CD4-positive, alpha-beta T cell (primary cell): ENCODE results near the gene ADAT3. TPM values are rescaled to one million over a fixed set of nuclear protein-coding genes. Genes with fewer than 3 reads are reported as not detected.

Experiments
- ATAC-seq: fragments of 200-7000 bp; cut with Tn5 transposase; one replicate; pipeline ENCODE4 v1.10.0; 2022; ENCODE audit warnings: mild to moderate bottlenecking; ENCODE audit not compliant: poor library complexity
- CTCF ChIA-PET: fragments of 350-600 bp; sonication (Branson Sonifier 250); formaldehyde crosslinking; loops from one replicate; lab custom pipeline; 2021; ENCODE audit warnings: antibody characterized with exemption, inconsistent platforms; lab: Charles Lee
- POLR2A ChIA-PET: fragments of 350-600 bp; sonication (Branson Sonifier 250); formaldehyde crosslinking; loops from one replicate; lab custom pipeline; 2021; ENCODE audit warnings: antibody characterized with exemption, inconsistent platforms; lab: Charles Lee
- DNase-seq, 14 experiments: peaks; one replicate each; pipeline ENCODE4 v3.0.0-alpha.2; 2013 to 2020; ENCODE audit warnings: mixed read lengths in 2 of 14
- H3K27ac ChIP-seq, 2 donors: one replicate each; pipeline versions ENCODE4 v1.5.1 to v1.7.0; 2013; ENCODE audit warnings: low read length in 2 of 2, low read depth in 1 of 2, mild to moderate bottlenecking in 1 of 2
- H3K27me3 ChIP-seq, 2 experiments: 1 replicate in 1 of 2; 2 replicates in 1 of 2; pipeline versions ENCODE4 v1.6.1 to v1.7.0; 2013; ENCODE audit warnings: low read length in 2 of 2, control low read depth in 1 of 2, mild to moderate bottlenecking in 1 of 2, moderate library complexity in 1 of 2; ENCODE audit not compliant: insufficient read depth in 2 of 2, control insufficient read depth in 1 of 2
- H3K36me3 ChIP-seq: one replicate; pipeline ENCODE4 v1.6.1; 2013; ENCODE audit warnings: low read length, control low read depth; ENCODE audit not compliant: insufficient read depth
- H3K4me1 ChIP-seq: one replicate; pipeline ENCODE4 v1.6.1; 2013; ENCODE audit warnings: low read length, control low read depth; ENCODE audit not compliant: insufficient read depth
- H3K4me3 ChIP-seq: one replicate; pipeline ENCODE4 v1.5.1; 2013; ENCODE audit warnings: mild to moderate bottlenecking, low read length, moderate library complexity
- H3K9me3 ChIP-seq, 2 experiments: 1 replicate in 1 of 2; 2 replicates in 1 of 2; pipeline versions ENCODE4 v1.6.1 to v1.7.0; 2013; ENCODE audit warnings: low read length in 2 of 2, mild to moderate bottlenecking in 2 of 2, control low read depth in 1 of 2, moderate library complexity in 1 of 2; ENCODE audit not compliant: control insufficient read depth in 1 of 2, insufficient read depth in 1 of 2
- H3K27ac Mint-ChIP-seq: one replicate; pipeline ENCODE4 v1.8.0; 2020; ENCODE audit warnings: mixed read lengths
- H3K27me3 Mint-ChIP-seq: one replicate; pipeline ENCODE4 v1.8.0; 2021; ENCODE audit warnings: mixed read lengths
- H3K36me3 Mint-ChIP-seq: one replicate; pipeline ENCODE4 v1.8.0; 2021; ENCODE audit warnings: low read depth, mixed read lengths
- H3K4me1 Mint-ChIP-seq: one replicate; pipeline ENCODE4 v1.8.0; 2021; ENCODE audit warnings: low read depth, mixed read lengths
- H3K4me3 Mint-ChIP-seq: one replicate; pipeline ENCODE4 v1.8.0; 2020; ENCODE audit warnings: mild to moderate bottlenecking, mixed read lengths
- H3K9me3 Mint-ChIP-seq: one replicate; pipeline ENCODE4 v1.8.0; 2020; ENCODE audit warnings: mixed read lengths
- CTCF ChIP-seq: fragments of 200-600 bp; IDR thresholded peaks from one replicate; pipeline ENCODE4 v1.8.0; 2022; ENCODE audit warnings: antibody characterized with exemption, mild to moderate bottlenecking
- intact Hi-C, 2 experiments: fragments of 100-400 bp; cut with DNase I in 1 of 2; cut with micrococcal nuclease in 1 of 2; formaldehyde crosslinking; loops; one replicate each; pipeline versions ENCODE4 v1.15.1 to v1.9.0; 2023 to 2025; cut with DNase I, micrococcal nuclease
- total RNA-seq, 174 experiments: library from RNA in 2 of 174; stranded (reverse) in 2 of 174; gene quantifications; one replicate each; pipeline ENCODE4 v1.2.3 and lab custom pipeline; 2021 to 2026

The ADAT3 gene
- total RNA-seq, 2 experiments from 2014 or later, result 7.9 to 8.2 TPM

- no peak overlapping the region for H3K4me3 ChIP-seq
- ATAC-seq, result no peak
- peaks cover 40% of the 10 kb centered on the region for H3K4me1 ChIP-seq
- H3K27me3 ChIP-seq, result no peaks in the 10 kb centered on the region
- POLR2A ChIA-PET, result interaction anchor here (0.6 to 3.6 kb wide), 2 partner anchors 11 to 184 kb away, joined by 3 to 29 read pairs; partner anchors contain the start of gene ABHD17A
- H3K27ac Mint-ChIP-seq, result peak overlapping the region; percentile 88
- CTCF ChIA-PET, result interaction anchor here (0.7 to 3.8 kb wide), 4 partner anchors 11 to 656 kb away, joined by 3 to 12 read pairs (median 4); partner anchors contain the start of gene ABHD17A
- TF ChIP-seq CTCF, result no peak
- no peak overlapping the region for H3K27ac ChIP-seq
- H3K9me3 ChIP-seq, result no peaks in the 10 kb centered on the region
- H3K36me3 Mint-ChIP-seq, result no peaks in the 10 kb centered on the region
- H3K36me3 ChIP-seq, result no peaks in the 10 kb centered on the region
- H3K4me3 Mint-ChIP-seq, result peak overlapping the region; percentile 54
- H3K9me3 Mint-ChIP-seq, result no peaks in the 10 kb centered on the region
- intact Hi-C loops, result no loop called here
- no peaks in the 10 kb centered on the region for H3K27me3 Mint-ChIP-seq
- no peak for DNase-seq
- peaks cover 26% of the 10 kb centered on the region for H3K4me1 Mint-ChIP-seq
Observed at GRCh38 chr19:1896508-1896907, 8.7 kb upstream of the ADAT3 start.

- no peaks in the 10 kb centered on the region for H3K27me3 Mint-ChIP-seq
- peak overlapping the region in 1 of 2 donors; percentile 37 for H3K27ac ChIP-seq
- no peak overlapping the region for H3K27ac Mint-ChIP-seq
- H3K36me3 Mint-ChIP-seq, result no peaks in the 10 kb centered on the region
- CTCF ChIA-PET, result no interaction called here
- intact Hi-C loops, result no loop called here
- H3K4me3 ChIP-seq, result no peak overlapping the region
- no peaks in the 10 kb centered on the region for H3K9me3 ChIP-seq
- POLR2A ChIA-PET, result interaction anchor here (0.8 kb wide), 1 partner anchor 555 kb away, joined by 3 read pairs; no protein-coding TSS in a partner anchor
- H3K9me3 Mint-ChIP-seq, result no peaks in the 10 kb centered on the region
- H3K36me3 ChIP-seq, result no peaks in the 10 kb centered on the region
- ATAC-seq (no peak), DNase-seq (peak in 2 of 14 experiments; percentile 69 to 77)
- no peaks in the 10 kb centered on the region for H3K27me3 ChIP-seq
- no peak for TF ChIP-seq CTCF
- H3K4me1 ChIP-seq, result peaks cover 40% of the 10 kb centered on the region
- H3K4me1 Mint-ChIP-seq, result peaks cover 38% of the 10 kb centered on the region
- no peak overlapping the region for H3K4me3 Mint-ChIP-seq
Observed at GRCh38 chr19:1901940-1902404, 3.2 kb upstream of the ADAT3 start.

GRCh38 chr19:1902923-1903322, 2.3 kb upstream of the ADAT3 start:
- H3K4me3 ChIP-seq, result no peak overlapping the region
- DNase-seq (no peak), ATAC-seq (no peak)
- H3K27me3 ChIP-seq, result no peaks in the 10 kb centered on the region
- H3K4me1 Mint-ChIP-seq, result peaks cover 30% of the 10 kb centered on the region
- H3K4me1 ChIP-seq, result peaks cover 39% of the 10 kb centered on the region
- no peak overlapping the region for H3K27ac Mint-ChIP-seq
- no peaks in the 10 kb centered on the region for H3K27me3 Mint-ChIP-seq
- no peaks in the 10 kb centered on the region for H3K36me3 Mint-ChIP-seq
- no peak for TF ChIP-seq CTCF
- ChIA-PET CTCF (interaction anchor here (0.7 to 1.5 kb wide), 2 partner anchors 30 to 38 kb away, joined by 3 to 5 read pairs; no protein-coding TSS in a partner anchor), POLR2A (interaction anchor here (1.1 kb wide), 2 partner anchors 27 to 45 kb away, joined by 4 to 5 read pairs; no protein-coding TSS in a partner anchor)
- no peaks in the 10 kb centered on the region for H3K9me3 Mint-ChIP-seq
- H3K27ac ChIP-seq, result peak overlapping the region in 1 of 2 donors; percentile 25
- no peaks in the 10 kb centered on the region for H3K9me3 ChIP-seq
- intact Hi-C loops, result no loop called here
- H3K4me3 Mint-ChIP-seq, result no peak overlapping the region
- H3K36me3 ChIP-seq, result peaks cover 5% of the 10 kb centered on the region
